SK-N-MC (cell line): ENCODE measurements around the gene SIPA1L3.

Experiments
- EZH2 ChIP-seq: fragments of 200-600 bp; sonication (generic); IDR thresholded peaks from one replicate; pipeline ENCODE4 v1.6.1; 2017; ENCODE audit warnings: antibody characterized with exemption
- POLR2AphosphoS5 ChIP-seq: IDR thresholded peaks from 2 replicates; pipeline ENCODE4 v1.6.1; 2012; ENCODE audit warnings: mild to moderate bottlenecking, low read depth, low read length, borderline replicate concordance

GRCh38 chr19:38042132-38042531 lies 135.1 kb downstream of the SIPA1L3 start:
- TF ChIP-seq EZH2 (no peak), POLR2AphosphoS5 (no peak)
